Thyroid gland (tissue), 4 donors: ENCODE results near the gene RTF1. TPM values are rescaled to one million over a fixed set of nuclear protein-coding genes. Genes with fewer than 3 reads are reported as not detected.

Experiments used
- DNase-seq, 2 donors: peaks; one replicate each; pipeline ENCODE4 v3.0.0-alpha.2; 2019
- H3K27ac ChIP-seq, 3 donors: fragments of 200-600 bp; sonication (generic); 1 replicate in 2 of 3; 2 replicates in 1 of 3; pipeline ENCODE4 v1.5.1; 2016 to 2019; ENCODE audit warnings: mild to moderate bottlenecking in 1 of 3, moderate library complexity in 1 of 3
- H3K27me3 ChIP-seq: fragments of 200-600 bp; sonication (generic); one replicate; pipeline ENCODE4 v1.5.1; 2019
- H3K36me3 ChIP-seq, 2 donors: fragments of 200-600 bp; sonication (generic); one replicate each; pipeline ENCODE4 v1.5.1; 2016 to 2019
- H3K4me1 ChIP-seq, 2 donors: fragments of 200-600 bp; sonication (generic); one replicate each; pipeline ENCODE4 v1.5.1; 2017 to 2019
- H3K4me3 ChIP-seq, 3 donors: fragments of 200-600 bp; sonication (generic); replicated peaks in 1 of 3; 1 replicate in 2 of 3; 2 replicates in 1 of 3; pipeline ENCODE4 v1.5.1; 2016; ENCODE audit warnings: mild to moderate bottlenecking in 1 of 3
- H3K9me3 ChIP-seq: fragments of 200-600 bp; sonication (generic); one replicate; pipeline ENCODE4 v1.5.1; 2017
- CTCF ChIP-seq, 6 experiments: fragments of 200-600 bp in 3 of 6; fragments of 450-650 bp in 3 of 6; sonication (generic) in 3 of 6; IDR thresholded peaks; one replicate each; pipeline ENCODE4 v1.5.1; 2016 to 2019; ENCODE audit warnings: antibody characterized with exemption in 6 of 6, mild to moderate bottlenecking in 2 of 6, inconsistent platforms in 1 of 6, moderate library complexity in 1 of 6
- POLR2A ChIP-seq, 2 donors: fragments of 450-650 bp; IDR thresholded peaks; one replicate each; pipeline ENCODE4 v1.6.1; 2017; ENCODE audit warnings: antibody characterized with exemption in 2 of 2, mild to moderate bottlenecking in 2 of 2, moderate library complexity in 1 of 2
- WGBS, 2 donors: methylation state at CpG; one replicate each; pipeline ENCODE4 v1.1.5; 2017; 5-methylcytosine and 5-hydroxymethylcytosine counted together
- intact Hi-C: fragments of 100-400 bp; cut with DNase I; formaldehyde crosslinking; loops from one replicate; pipeline ENCODE4 v1.15.1; 2023
- small RNA-seq: library from RNA; depleted of rRNA; stranded (forward); fragments of <200 nt; gene quantifications from one replicate; pipeline ENCODE3, GENCODE V24; 2016
- total RNA-seq, 4 donors: library from RNA; depleted of rRNA; stranded (reverse); fragments of >200 nt; gene quantifications; one replicate each; pipeline ENCODE4 v1.2.3, GENCODE V29; 2016

The RTF1 gene
- total RNA-seq, 4 donors from 2014 or later, result 26.6 to 37.4 (median 35.4) TPM

- H3K9me3 ChIP-seq, result no peaks in the 10 kb centered on the region
- no peak for TF ChIP-seq POLR2A (IDR thresholded peaks at IDR 0.05)
- no peak for TF ChIP-seq CTCF (IDR thresholded peaks at IDR 0.05)
- H3K27me3 ChIP-seq, result no peaks in the 10 kb centered on the region
- intact Hi-C loops, result no loop called here
- no peak for DNase-seq
- H3K4me3 ChIP-seq, result no peak overlapping the region
- no peak overlapping the region for H3K27ac ChIP-seq
- H3K36me3 ChIP-seq, result peaks cover 43 to 44% of the 10 kb centered on the region in 2 donors
- no peaks in the 10 kb centered on the region for H3K4me1 ChIP-seq
- 87 to 89% methylated on average over 6 of the region's 6 CpGs for WGBS, 2 donors
These were observed 113.6 kb downstream of the RTF1 start for GRCh38 chr15:41530363-41530956.

Small RNA genes within 50 kb of the gene (small RNA-seq; reads per million reads assigned to genes)
- gene RNU6-1169P, result not detected

Other genes starting within 250 kb of the RTF1 start
- under 1 TPM in 1 of 4 donors, not detected in 3; 0.13 TPM for gene EXD1, start 186.3 kb upstream of the RTF1 start, total RNA-seq
- 100 to 1,000 TPM; 163 to 347 (median 248) TPM for gene CHP1, start 185.8 kb upstream of the RTF1 start, total RNA-seq
- gene OIP5, start 84.5 kb upstream of the RTF1 start, total RNA-seq, result 1 to 10 TPM in 1 of 4 donors, under 1 TPM in 1, not detected in 2; 0.78 to 1.6 TPM
- gene NUSAP1, start 84.2 kb upstream of the RTF1 start, total RNA-seq, result 1 to 10 TPM in 3 of 4 donors, under 1 TPM in 1; 0.89 to 8.1 (median 1.6) TPM
- gene NDUFAF1, start 14.6 kb upstream of the RTF1 start, total RNA-seq, result 10 to 100 TPM; 12.9 to 26.0 (median 17.6) TPM
- gene ITPKA, start 76.8 kb downstream of the RTF1 start, total RNA-seq, result 1 to 10 TPM in 1 of 4 donors, under 1 TPM in 1, not detected in 2; 0.83 to 1.5 TPM
- gene LTK, start 96.7 kb downstream of the RTF1 start, total RNA-seq, result under 1 TPM in 3 of 4 donors, not detected in 1; 0.13 to 0.79 (median 0.22) TPM
- 10 to 100 TPM; 11.3 to 31.8 (median 19.0) TPM for gene RPAP1, start 127.2 kb downstream of the RTF1 start, total RNA-seq
- 1 to 10 TPM; 1.6 to 4.4 (median 3.4) TPM for gene TYRO3, start 142.1 kb downstream of the RTF1 start, total RNA-seq
- 100 to 1,000 TPM in 1 of 4 donors, 10 to 100 TPM in 3; 53.1 to 107 (median 67.6) TPM for gene MGA, start 243.3 kb downstream of the RTF1 start, total RNA-seq